Epithelial cell of proximal tubule (primary cell): ENCODE results near the gene GRM7. TPM values are rescaled to one million over a fixed set of nuclear protein-coding genes. Genes with fewer than 3 reads are reported as not detected.
A peak's percentile ranks its signal among the peaks of the same experiment; 100 is the strongest.

Source experiments
- DNase-seq: peaks from one replicate; pipeline ENCODE4 v3.0.0-alpha.2; 2011; ENCODE audit warnings: low read depth
- H3K4me3 ChIP-seq: 2 replicates; pipeline ENCODE4 v1.5.1; 2011; ENCODE audit warnings: low read depth, mild to moderate bottlenecking, low read length
- total RNA-seq: library from RNA; depleted of rRNA; stranded (reverse); fragments of >200 nt; gene quantifications from 2 replicates; pipeline ENCODE4 v1.2.3, GENCODE V29; 2015
- TF ChIP-seq, protein P1 (sequence below): conservative IDR thresholded peaks from 2 replicates; pipeline ENCODE4 v1.5.1; 2012; ENCODE audit warnings: low read depth, mild to moderate bottlenecking, low read length

GRM7 gene
- total RNA-seq, 1 donor from 2014 or later, result not detected

DNA sequence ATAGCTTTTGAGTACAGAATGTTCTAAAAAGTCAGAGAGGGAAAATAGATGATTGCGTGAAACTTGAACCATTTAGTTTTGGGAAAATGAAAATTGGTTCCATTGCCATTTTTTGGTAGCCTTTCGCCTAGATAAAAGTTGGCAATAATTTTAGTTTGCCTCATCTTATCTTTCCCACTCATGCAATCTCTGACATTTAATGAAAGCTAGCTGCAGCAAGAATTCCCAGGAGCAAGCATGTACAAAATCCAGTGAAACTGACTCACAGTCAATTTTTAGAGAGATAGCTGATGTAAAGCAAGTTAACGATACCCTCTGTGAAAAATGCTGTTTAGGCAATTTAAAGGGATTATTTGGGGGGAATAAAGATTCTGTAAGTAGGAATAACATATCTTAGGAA, 797.4 kb downstream of the GRM7 start:
- TF ChIP-seq, protein P1, sequence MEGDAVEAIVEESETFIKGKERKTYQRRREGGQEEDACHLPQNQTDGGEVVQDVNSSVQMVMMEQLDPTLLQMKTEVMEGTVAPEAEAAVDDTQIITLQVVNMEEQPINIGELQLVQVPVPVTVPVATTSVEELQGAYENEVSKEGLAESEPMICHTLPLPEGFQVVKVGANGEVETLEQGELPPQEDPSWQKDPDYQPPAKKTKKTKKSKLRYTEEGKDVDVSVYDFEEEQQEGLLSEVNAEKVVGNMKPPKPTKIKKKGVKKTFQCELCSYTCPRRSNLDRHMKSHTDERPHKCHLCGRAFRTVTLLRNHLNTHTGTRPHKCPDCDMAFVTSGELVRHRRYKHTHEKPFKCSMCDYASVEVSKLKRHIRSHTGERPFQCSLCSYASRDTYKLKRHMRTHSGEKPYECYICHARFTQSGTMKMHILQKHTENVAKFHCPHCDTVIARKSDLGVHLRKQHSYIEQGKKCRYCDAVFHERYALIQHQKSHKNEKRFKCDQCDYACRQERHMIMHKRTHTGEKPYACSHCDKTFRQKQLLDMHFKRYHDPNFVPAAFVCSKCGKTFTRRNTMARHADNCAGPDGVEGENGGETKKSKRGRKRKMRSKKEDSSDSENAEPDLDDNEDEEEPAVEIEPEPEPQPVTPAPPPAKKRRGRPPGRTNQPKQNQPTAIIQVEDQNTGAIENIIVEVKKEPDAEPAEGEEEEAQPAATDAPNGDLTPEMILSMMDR, result no peak
- no peak for DNase-seq
- H3K4me3 ChIP-seq, result no peak overlapping the region

DNA sequence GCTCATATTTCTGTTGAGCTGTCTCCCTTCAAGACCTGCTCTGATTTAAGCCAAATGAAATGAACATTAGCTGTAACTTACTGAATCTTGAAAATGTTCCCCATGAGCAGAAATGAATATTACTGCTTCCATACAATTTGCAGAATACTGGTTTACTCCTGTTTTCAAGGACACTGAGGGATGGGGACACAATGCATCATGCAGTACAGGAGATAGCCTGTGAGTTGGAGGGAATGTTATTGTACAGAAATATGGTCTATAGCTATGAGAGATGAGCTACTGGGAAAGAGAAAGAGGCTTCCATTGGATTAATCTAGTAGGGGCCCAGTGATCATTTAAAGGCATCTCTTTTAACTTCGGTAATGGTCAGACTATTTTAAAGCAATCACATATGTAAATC, 798.2 kb downstream of the GRM7 start:
- TF ChIP-seq, protein P1, result no peak
- H3K4me3 ChIP-seq, result no peak overlapping the region
- DNase-seq, result no peak

GRCh38 chr3:7663771-7664170, 802.9 kb downstream of the GRM7 start:
- TF ChIP-seq, protein P1, result no peak
- H3K4me3 ChIP-seq, result no peak overlapping the region
- DNase-seq, result no peak

- H3K4me3 ChIP-seq, result no peak overlapping the region
- TF ChIP-seq, protein P1, result no peak
Measured at GRCh38 chr3:7667774-7668173, 806.9 kb downstream of the GRM7 start.

GRCh38 chr3:7669641-7670040, 808.7 kb downstream of the GRM7 start:
- no peak overlapping the region for H3K4me3 ChIP-seq
- TF ChIP-seq, protein P1, result no peak
- DNase-seq, result no peak

More at GRCh38 chr3:7667774-7668173, 806.9 kb downstream of the GRM7 start:
- no peak for DNase-seq

- no peak for DNase-seq
- TF ChIP-seq, protein P1, result no peak
- no peak overlapping the region for H3K4me3 ChIP-seq
Measured at GRCh38 chr3:7678521-7678920, 817.6 kb downstream of the GRM7 start.

DNA sequence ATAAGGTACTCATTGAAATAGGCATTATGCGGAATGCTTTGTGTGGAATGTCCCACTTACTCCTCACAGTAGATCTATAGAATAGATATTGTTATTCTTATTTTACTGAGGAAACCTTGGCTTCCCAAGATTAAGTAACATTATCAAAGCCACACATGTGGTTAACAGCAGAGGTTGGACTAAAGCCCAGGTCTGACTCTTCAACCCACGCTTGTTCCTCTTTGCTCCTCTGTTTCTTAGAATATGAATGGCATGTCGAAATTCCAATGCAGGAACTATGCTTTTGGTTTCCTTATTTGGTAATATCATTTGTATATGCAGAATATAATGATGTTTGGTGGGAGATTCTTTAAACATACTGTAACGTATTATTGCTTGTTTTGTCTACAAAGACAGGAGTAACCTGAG, 821.9 kb downstream of the GRM7 start:
- DNase-seq, result peak; percentile 77
- H3K4me3 ChIP-seq, result no peak overlapping the region
- TF ChIP-seq, protein P1, result no peak
